Activated T-cell treated with anti-CD3 and anti-CD28 coated beads for 24 hours (primary cell): ENCODE measurements around the gene NRP1.
"Not testable (repeated sequence)": the region's sequence is repeated elsewhere in the genome, so short reads cannot be mapped to it uniquely, and the experiment has no call there.

Source experiments
- DNase-seq: peaks from one replicate; pipeline ENCODE4 v3.0.0-alpha.2; 2020; ENCODE audit warnings: low read depth

The NRP1 gene

GRCh38 chr10:33321516-33321915 is 13.0 kb downstream of the NRP1 start:
- DNase-seq = no peak

GRCh38 chr10:33320288-33320687 is 14.2 kb downstream of the NRP1 start:
- no peak for DNase-seq

GRCh38 chr10:33315891-33316290 is 18.6 kb downstream of the NRP1 start:
- no peak for DNase-seq

- DNase-seq = no peak
Measured at GRCh38 chr10:33314811-33315561, 19.5 kb downstream of the NRP1 start.

GRCh38 chr10:33311640-33312039 is 22.8 kb downstream of the NRP1 start:
- no peak for DNase-seq

- no peak for DNase-seq
Measured at GRCh38 chr10:33310853-33311252, 23.6 kb downstream of the NRP1 start.

GRCh38 chr10:33309406-33309805 is 25.1 kb downstream of the NRP1 start:
- DNase-seq = no peak

- DNase-seq = no peak
Measured at GRCh38 chr10:33307835-33308234, 26.6 kb downstream of the NRP1 start.

- DNase-seq = no peak
Measured at GRCh38 chr10:33306701-33307519, 27.6 kb downstream of the NRP1 start.

GRCh38 chr10:33306126-33306525 is 28.3 kb downstream of the NRP1 start:
- DNase-seq = no peak

- no peak for DNase-seq
Measured at GRCh38 chr10:33304423-33305225, 29.8 kb downstream of the NRP1 start.

GRCh38 chr10:33303988-33304387 is 30.5 kb downstream of the NRP1 start:
- DNase-seq = no peak

GRCh38 chr10:33302208-33302829 is 32.1 kb downstream of the NRP1 start:
- DNase-seq = no peak

GRCh38 chr10:33301097-33301789 is 33.2 kb downstream of the NRP1 start:
- no peak for DNase-seq

GRCh38 chr10:33300544-33300943 is 33.9 kb downstream of the NRP1 start:
- not testable (repeated sequence) for DNase-seq

GRCh38 chr10:33298893-33299292 is 35.6 kb downstream of the NRP1 start:
- no peak for DNase-seq

GRCh38 chr10:33298110-33298509 is 36.4 kb downstream of the NRP1 start:
- DNase-seq = no peak

GRCh38 chr10:33295851-33296250 is 38.6 kb downstream of the NRP1 start:
- DNase-seq = no peak

GRCh38 chr10:33293531-33294170 is 40.8 kb downstream of the NRP1 start:
- no peak for DNase-seq

- no peak for DNase-seq
Measured at GRCh38 chr10:33293076-33293475, 41.4 kb downstream of the NRP1 start.

- no peak for DNase-seq
Measured at GRCh38 chr10:33291053-33291592, 43.3 kb downstream of the NRP1 start.
